NCI-H748 (cell line): ENCODE results near the gene LDB2.

Source experiments
- DNase-seq: peaks from one replicate; lab custom pipeline; 2025; ENCODE audit not compliant: unreplicated experiment; lab: John Stamatoyannopoulos, UW

Gene LDB2

DNA sequence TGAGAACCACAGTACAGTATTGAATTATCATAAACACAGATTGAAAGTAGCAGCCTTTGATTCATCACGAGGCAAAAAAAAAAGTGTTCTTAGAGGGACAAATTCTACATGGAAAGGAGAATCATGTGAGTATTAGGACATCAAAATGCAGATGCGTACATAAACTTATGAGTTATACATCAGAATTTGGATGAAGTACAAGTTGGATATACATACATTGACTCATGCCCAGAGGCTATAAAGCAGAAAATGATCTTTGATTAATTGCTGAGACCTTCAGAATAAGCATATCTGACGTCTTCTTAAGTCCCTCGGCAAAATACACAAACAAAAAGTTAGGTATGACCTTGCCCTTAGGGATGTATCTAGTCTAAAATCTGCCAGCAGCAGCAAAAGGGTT is 206.4 kb downstream of the LDB2 start:
- no peak for DNase-seq

DNA sequence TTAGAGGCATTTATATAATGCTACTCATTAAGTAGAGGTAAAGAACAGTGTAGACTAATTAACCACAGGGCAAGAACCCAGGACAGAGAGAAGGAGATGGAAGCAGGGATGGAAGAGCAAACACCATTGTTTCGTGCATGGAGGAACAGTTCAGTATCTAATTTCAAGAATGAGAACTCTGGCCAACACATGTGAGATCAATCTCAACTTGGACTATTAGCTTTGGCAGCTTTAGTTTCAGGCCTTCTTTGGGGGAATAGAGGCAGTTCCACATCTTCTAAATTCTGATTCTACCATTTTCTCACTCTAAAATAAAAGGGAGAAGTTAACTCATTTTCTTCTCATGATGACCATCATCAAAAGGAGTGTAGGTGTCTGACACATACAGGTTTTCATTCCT is 207.0 kb downstream of the LDB2 start:
- no peak for DNase-seq

DNA sequence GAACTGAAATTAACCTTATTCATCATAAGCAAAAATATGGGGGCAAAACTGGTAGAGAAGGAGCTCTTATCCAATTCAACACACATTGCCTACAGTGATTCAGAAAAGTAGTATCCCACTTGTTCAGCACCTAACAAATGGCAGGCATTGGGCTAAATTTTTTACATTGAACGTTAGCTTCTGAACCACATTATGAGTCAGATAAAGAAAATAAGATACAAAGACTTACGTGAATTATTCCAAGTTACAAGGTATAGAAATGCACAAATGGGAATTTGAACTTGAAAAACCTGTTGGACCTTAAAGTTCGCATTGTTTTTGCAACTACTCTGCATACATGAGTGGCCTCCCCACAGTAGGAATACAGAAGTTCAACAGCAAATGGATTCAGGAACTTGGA is 210.6 kb downstream of the LDB2 start:
- no peak for DNase-seq

DNA sequence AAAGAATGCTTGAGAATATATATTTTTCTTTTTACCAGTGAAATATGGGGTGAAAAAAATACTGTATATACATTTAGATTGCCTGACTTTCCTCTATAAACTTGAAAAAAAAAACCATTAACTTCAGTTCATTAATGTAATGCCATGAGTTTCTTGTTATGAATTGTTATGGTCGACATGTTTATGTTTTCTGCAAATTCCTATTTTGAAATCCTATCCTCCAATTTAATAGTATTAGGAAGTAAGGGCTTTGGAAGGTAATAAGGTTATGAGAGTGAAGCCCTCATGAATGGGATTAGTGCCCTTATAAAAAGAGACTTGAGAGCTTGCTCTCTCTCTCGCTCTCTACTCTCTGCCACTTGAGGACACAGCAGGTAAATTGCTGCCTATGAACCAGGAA is 211.4 kb downstream of the LDB2 start:
- DNase-seq, result no peak

DNA sequence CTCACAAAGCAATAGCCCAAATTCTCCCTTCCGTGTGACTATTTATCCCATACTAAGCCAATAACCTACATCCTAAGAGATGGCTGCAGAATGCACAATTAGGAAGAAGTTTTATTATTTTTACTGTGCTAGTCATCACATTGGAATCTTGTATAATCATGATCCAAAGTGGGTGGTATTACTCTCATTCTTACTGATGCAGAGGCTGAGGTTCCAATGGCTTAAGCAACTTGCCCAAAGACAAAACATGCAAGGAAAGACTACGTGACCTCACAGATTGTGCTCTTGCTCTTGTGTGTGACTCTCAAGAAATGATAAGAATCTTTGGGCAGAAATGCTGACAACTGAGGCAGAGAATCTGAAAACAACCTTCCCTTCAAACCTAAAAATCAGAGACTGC is 212.2 kb downstream of the LDB2 start:
- no peak for DNase-seq

DNA sequence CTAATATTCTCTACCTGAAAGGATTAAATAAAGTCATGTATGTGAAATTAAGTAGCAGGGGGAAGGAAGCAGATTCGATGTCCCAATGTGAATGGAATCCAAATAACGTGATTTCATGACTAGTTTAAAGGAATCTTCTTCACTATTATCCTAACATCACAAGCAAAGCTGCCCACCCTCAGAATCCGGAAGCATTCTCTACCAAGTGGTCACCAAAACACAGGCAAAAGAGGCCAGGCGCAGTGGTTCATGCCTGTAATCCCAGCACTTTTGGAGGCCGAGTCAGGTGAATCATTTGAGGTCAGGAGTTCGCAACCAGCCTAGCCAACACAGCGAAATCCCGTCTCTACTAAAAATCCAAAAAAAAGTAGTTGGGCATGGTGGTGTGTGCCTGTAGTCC is 212.9 kb downstream of the LDB2 start:
- DNase-seq, result no peak

DNA sequence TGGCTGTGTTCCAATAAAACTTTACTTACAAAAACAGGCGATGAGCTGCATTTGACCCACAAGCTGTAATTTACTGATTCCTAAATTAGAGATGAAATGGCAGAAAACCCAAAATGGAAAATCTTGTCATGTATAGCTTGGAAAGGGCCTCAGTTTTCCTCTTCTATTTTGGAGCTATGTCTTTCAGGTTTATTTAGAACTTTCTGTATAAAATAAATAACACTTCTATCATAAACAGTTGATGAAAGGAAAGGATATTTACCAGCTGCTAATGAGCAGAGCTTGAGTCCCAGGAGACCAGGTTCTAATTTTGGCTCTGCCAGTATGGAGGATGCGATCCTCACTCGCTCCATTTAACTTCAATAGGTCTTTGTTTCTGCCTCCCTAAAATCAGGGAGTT is 213.5 kb downstream of the LDB2 start:
- DNase-seq, result no peak

DNA sequence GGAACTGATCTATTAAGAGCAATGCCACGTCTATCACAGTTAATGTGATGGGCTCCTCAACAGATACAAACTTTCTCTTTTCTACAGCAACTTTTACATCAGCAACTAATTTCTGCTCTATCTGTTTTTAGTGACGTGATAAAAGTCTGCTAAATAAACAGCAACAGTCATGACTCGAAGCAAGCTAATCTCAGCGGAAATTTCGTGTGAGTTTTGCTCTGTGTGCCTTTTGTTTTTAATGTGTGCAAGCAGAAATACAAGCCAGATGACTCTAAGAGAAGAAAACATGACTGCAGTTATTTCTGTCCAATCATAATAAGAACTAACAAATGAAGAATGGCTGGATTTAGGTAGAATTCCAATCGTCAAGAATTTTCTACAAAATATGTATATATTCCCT is 214.3 kb downstream of the LDB2 start:
- DNase-seq, result no peak

DNA sequence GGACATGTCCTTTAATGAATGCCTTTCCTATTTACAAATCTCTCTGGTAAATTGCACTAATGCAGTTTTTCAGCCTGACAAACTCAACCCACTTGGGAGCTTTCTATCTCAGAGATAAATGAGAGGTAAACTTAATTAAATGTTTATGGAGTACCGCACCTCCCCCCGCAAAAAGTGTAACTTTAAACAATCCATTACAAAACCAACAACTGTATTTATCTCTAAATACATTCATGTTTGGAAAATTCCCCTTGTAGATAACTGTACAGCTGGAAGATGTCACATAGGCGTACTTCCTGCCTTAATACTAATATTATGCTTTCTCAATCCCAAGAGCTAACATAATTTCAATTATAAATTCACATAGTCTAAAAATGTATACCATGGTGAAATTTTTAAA is 215.5 kb downstream of the LDB2 start:
- DNase-seq, result no peak

DNA sequence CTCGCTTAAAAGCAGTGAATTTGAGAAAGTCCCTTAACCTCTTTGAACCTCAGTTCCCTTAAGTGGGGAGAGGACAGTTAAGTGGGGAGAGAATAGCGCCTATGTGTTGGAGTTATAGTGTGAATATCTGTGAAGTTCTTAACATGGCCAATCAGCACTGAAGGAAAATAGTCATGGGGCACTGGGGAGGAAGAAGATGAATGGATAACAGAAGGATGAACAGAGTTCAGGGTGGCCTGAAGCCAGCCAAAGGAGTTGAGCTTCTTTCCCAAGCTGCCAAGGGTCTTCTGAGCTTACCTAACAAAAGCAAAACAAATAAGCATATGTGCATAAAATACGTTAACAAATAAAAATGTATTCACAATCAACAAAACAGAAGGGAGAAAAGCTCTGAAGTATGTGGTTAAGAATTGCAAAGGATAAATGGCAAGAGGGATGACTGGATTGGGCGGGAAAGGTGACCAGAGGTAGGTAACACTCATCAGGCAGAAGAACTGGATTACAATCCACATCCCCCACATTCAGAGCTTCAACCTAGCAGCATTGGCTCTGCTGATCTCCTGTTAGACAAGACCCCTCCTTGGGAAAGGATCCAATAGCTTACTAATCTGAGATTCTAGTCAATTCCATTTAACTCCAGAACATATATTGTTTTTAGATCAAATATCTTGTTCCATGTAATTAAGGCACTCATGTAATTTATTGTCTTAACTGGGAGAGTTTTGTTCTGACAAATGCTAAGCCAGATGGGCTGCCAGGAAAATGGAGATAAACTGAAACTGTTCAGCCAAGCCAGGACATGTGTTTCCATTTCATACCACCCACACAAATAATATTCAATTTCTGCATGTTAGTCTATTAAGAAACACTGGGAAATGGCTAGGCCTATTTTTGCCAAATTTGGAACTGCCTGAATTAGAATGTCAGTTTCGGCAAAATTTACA is 221.2 kb downstream of the LDB2 start:
- DNase-seq, result no peak

DNA sequence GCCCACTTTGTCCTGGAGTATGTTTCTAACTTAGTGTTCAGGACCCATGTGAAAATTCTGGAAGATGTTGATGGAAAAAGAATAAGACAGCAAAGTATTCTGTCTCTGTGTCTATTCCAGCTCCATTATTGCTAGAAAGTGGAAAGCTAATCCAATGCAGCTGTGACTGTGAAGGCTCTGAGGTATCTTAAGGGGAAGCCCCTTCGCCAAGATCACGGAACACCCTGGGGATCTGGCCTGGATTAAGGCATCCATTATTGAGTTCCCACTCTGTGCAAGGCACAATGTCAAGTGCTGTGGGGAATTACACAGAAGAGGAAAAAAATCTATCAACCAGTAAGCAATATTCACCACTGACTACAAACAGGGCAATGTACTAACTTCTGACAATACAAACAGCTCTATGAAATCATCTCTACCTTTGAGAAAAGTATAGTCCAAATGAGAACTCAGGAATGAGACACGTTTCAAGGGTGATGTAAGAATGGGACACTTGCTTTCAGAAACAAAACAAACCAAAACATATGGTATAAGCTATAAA is 222.1 kb downstream of the LDB2 start:
- DNase-seq, result no peak

DNA sequence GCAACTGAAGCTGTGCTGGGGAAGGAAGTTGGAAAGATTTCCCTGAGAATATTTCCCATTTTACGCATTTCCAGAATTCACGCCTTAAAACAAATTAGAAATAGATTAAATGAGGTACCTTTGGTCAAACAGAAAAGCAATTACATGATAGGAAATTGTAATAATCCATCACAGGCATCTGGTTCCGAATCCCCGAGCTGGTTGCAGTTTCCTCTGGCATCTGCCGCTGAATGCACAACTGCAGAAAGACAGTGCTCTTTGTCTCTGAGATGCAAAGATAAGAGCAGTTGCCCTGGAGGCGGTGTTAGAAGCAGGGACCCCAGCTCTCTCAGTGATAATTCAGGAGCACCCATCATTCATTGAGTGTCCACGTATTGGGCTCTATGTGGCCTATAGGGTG is 224.4 kb downstream of the LDB2 start:
- no peak for DNase-seq

DNA sequence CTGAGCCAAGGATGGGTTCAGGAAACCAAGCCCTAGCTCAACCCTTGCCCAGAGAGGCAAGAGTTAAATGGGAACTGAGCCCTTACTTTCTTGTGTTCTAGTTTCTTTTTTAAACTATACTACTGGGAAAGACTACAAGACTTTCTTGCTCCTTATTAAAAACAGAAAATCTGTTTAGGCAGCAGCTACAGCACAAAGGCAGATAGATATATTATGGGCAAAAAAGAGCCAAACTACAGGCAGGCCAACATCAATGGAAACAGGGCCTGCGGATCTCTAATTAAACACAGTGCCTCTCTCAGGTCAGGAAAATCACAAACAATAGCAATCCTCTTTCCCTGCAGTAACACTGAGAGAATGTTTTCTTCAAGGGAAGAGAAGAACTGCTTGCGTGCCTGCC is 226.0 kb downstream of the LDB2 start:
- DNase-seq, result no peak

DNA sequence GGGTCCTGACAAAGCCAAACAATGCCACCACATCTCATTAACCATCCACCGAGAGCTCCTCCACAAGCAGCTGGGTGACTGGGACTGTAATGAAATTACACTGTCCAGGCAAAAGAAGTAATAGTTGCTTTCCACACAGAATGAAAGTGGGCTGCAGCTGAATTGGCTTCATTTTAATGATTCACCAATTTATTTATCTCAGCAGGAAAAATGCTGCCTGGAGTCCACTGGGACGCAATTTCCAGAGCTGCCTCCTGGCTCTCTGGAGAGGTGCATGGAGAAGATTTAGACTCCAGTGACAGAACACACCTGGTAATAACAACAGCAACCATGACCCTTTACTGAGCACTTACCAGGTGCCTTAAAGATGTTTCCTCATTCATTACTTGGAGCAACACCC is 226.7 kb downstream of the LDB2 start:
- DNase-seq, result no peak

DNA sequence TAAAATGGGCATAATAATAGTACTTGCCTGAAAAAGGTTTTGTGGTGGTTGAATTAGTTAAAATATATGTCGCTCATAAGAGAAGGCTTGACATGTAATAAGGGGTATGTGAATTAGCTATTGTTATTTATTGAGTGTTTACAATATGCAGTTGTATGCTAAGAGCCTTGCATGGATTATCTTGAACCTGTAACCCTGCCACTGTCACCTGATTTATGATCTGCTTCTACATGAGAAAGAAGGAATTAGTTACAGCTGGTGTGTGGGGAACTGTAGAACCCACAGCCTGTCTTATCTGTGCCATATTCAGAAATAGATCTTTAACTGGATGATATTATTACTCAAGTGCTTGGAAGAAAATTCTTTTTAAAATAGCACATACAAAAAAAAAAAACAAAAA is 227.7 kb downstream of the LDB2 start:
- DNase-seq, result no peak

DNA sequence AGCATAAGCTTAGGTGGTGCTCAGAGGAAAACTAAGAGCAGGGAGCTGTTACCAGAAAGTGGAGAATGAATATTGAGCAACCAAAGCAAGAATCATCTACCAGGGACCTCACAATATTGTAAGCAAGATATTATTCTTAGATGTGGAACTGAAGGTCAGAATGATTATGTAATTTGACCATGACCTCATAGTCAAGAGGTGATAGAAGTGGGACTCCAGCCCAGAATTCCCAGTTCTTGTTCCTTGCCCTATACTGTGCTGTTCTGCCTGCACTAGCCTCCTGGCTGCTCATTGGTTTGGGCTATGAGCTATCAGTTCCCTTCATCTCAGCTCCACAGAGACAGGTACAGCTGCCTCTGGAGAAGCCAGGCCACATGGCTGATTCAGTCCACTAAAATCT is 229.4 kb downstream of the LDB2 start:
- DNase-seq, result no peak

DNA sequence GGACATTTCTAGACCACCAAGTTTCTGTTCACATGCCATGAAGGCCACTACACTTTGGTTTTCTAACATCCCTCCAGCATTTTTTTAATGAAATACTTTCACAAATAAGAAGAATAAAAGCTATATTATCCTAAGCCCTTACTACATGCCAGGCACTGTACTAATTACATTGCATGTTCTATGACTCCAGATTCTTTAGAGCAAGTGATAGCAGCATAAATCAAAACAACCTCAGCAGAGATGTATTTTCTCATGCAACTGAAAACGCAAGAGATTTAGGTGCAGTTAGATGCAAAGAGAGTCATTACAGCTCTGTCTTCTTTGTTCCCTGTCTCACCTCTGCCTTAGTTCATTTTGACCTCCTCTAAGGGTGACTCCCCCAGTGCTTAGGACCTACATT is 230.0 kb downstream of the LDB2 start:
- no peak for DNase-seq

DNA sequence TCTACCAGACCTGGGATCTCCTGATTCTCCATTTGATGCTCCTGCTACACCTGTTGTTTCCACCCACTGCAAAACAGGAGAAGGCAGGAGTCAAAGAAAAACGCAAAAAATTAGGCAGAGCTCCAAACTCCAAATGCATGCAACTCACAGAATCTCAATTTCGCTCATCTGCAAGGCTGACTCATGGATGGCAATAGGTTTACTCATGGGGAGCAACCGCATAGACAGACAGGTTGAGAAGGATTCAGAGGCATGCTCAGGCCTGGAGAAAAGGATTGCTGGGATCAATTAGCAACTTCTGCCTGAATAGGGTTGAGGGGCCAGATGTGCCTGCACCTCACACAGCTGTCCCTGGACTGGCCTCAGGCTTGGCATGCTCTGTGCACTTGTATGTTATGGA is 231.0 kb downstream of the LDB2 start:
- no peak for DNase-seq

DNA sequence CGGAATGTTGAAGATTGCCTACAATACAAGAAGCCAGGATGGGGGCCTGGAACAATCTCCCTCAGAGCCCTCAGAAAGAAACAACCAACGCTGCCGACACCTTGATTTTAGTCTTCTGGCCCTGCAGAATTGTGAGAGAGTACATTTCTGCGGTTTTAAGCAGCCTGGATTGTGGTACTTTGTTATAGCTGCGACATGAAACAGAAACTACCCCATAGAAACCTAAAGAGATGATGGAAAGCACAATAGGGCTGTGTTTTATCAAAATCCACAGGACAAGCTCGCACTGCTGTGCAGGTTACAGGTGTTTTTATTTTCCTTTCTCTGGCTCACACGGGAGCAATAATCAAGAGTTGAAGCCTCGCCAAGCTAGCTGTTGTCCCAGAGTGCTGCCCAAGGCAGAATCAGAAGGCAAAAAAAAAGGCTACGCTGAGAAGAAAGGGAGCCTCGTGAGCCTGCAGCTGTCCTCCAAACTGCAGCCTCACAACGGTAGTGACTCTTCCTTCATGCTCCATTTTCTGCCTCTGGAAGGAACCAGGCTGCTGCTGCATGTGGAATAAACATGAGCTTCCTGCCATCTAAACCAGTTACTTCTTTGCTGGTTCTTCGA is 232.4 kb downstream of the LDB2 start:
- no peak for DNase-seq

DNA sequence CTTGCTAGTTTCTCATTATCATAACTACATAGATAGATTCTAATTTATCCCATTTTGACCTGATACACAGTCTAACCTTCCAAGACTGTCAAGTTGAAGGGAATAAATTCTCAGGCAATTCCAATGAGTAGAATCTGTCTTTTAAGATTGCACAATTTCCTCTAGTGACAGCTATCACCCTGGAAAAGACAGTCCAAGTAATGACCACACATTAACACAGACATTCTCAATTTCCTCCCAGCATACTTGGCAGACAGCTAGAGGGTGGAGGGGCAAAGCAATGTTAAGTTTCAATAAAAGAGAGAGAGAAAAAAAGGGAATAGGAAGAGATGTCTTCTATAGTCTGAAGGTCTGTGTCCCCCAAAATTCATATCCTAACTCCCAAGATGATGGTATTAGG is 234.7 kb downstream of the LDB2 start:
- no peak for DNase-seq

DNA sequence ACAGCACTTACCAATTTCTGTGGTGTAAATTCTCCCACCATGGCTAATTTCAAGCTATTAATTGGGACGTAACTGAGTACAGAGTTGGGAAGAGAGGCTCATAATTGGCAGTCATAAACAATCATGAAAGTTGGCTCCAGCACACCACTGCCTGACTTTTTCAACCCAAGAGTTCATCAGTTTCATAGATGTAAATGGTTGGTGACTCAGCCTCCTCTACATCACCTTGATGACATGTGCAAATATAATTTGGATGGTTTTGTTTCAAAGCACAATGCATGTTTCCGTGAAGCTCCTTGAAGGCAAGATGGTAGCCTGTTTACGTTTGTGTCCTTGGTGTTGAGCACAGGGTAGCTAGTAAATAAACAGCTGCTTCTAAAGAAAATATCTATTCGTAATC is 235.1 kb downstream of the LDB2 start:
- no peak for DNase-seq

DNA sequence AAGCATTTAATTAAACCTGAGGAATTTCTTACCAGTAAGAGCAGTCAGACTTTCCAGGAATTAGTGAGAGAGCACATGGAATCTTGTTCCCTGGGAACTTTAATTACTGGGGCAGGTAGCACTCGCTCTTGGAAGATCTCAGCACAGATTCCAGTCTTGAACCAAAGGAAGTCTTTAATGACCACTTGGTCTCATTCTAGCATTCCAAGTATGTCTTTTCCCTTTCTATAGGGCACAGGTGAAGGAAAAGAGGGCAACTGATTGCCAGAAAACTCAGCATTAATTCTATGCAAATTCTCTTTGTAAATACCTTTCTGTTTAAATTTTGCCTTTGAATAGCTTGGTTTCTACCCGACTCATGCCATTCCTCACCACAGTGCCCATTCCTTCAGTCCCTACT is 236.6 kb downstream of the LDB2 start:
- DNase-seq, result no peak

DNA sequence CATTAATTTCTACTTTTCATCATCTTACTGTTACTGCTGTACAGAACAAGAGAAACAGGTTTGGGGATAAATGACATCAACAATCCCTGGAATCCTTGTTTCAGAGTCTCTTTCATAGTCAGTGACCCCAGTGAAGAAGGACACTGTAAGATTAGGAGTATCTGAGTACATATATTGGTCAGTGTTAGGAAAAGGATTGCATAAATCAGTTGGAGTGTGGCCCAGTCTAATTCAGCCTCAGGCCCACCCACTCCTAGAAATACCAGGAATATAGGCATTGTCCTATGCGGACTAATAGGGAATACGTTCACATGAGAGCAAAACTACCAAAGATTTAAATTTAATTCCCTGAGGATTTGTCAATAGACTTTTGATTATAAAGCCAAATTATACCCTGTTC is 237.8 kb downstream of the LDB2 start:
- no peak for DNase-seq
